Measurements from ENCODE around the gene GNPDA1. TPM values are rescaled to one million over a fixed set of nuclear protein-coding genes. Genes with fewer than 3 reads are reported as not detected.

GNPDA1 gene
- total and polyA plus RNA-seq, 9 of the 15 experiments (the other 6 are each of a cell fraction or from before 2014, with no cell fraction given), result 14.1 to 145 (median 52.2) TPM

DNA sequence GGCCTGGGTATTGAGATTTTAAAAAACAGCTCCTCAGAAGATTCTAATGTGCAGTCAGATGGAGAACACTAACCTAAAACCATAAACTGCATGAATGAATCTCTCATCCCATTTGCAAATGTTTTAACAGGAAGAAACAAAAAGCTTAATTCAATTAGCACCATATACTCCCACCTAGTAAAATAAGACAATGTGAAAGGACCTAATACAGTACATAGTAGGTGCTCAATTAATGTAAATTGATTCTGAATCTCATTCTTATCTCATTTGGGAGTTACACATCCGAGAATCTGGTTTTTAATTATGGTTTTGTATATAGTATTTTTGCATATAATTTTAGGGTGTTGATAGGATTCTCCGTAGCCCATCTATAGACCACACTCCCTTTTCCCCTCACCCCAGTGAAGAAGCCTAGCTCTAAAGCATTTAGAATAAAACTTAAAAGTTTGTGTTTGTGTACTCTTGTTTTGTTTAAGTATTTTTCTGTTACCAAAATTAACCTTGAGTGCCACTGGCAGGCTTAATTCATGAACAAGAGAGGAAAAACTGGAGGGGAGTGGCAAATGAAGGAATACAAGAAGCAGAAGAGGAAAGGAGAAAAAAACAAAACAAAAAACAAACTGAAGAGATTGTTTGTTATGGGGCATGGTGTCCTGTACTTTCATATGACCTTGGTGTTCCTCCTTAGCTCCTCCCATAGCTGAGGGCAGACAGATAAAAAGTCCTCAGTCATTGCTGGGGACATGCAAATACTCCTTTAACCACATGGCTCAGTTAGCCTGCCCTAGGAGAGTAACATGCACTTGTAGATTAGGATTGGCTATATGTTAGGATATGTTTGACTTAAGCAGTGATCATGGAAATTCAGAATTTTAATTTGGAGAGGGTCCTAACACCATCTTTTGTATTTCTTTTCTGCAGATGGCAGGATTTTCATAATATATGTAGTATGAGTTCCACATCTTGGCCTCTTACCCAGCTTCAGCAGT, 42.8 kb downstream of the GNPDA1 start (continued):
- TF ChIP-seq, protein P1, sequence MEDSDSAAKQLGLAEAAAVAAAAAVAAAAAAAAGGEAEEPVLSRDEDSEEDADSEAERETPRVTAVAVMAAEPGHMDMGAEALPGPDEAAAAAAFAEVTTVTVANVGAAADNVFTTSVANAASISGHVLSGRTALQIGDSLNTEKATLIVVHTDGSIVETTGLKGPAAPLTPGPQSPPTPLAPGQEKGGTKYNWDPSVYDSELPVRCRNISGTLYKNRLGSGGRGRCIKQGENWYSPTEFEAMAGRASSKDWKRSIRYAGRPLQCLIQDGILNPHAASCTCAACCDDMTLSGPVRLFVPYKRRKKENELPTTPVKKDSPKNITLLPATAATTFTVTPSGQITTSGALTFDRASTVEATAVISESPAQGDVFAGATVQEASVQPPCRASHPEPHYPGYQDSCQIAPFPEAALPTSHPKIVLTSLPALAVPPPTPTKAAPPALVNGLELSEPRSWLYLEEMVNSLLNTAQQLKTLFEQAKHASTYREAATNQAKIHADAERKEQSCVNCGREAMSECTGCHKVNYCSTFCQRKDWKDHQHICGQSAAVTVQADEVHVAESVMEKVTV (CRISPR knock-in tag; IDR thresholded peaks at IDR 0.05), result no peak
- TF ChIP-seq COPS2 (conservative IDR thresholded peaks at IDR 0.05) (no peak), MCM3 (IDR thresholded peaks at IDR 0.05) (no peak), MEIS2 (IDR thresholded peaks at IDR 0.05; ENCODE audit: partially characterized antibody) (peak; percentile 38), ILF3 (IDR thresholded peaks at IDR 0.05; ENCODE audit: borderline replicate concordance) (no peak), NR3C1 (CRISPR knock-in tag; IDR thresholded peaks at IDR 0.05) (no peak), SMARCB1 (IDR thresholded peaks at IDR 0.05; ENCODE audit: insufficient read length, low read depth) (no peak), SREBF1 (IDR thresholded peaks at IDR 0.05; ENCODE audit: borderline replicate concordance, low read depth, low read length) (no peak), PTRF (tag; IDR thresholded peaks at IDR 0.05) (no peak), ZNF347 (CRISPR knock-in tag; IDR thresholded peaks at IDR 0.05; ENCODE audit: low read depth) (no peak), PML (IDR thresholded peaks at IDR 0.05; ENCODE audit: low read length) (peak; percentile 44; the same call in 1 of the 2 replicates), ZKSCAN8 (CRISPR knock-in tag; IDR thresholded peaks at IDR 0.05) (no peak), SMAD2 (IDR thresholded peaks at IDR 0.05; ENCODE audit: low read depth, low read length) (no peak)
- TF ChIP-seq, protein P2, sequence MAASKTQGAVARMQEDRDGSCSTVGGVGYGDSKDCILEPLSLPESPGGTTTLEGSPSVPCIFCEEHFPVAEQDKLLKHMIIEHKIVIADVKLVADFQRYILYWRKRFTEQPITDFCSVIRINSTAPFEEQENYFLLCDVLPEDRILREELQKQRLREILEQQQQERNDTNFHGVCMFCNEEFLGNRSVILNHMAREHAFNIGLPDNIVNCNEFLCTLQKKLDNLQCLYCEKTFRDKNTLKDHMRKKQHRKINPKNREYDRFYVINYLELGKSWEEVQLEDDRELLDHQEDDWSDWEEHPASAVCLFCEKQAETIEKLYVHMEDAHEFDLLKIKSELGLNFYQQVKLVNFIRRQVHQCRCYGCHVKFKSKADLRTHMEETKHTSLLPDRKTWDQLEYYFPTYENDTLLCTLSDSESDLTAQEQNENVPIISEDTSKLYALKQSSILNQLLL (CRISPR knock-in tag; IDR thresholded peaks at IDR 0.05; ENCODE audit: borderline replicate concordance), result no peak
- TF ChIP-seq, protein P3, sequence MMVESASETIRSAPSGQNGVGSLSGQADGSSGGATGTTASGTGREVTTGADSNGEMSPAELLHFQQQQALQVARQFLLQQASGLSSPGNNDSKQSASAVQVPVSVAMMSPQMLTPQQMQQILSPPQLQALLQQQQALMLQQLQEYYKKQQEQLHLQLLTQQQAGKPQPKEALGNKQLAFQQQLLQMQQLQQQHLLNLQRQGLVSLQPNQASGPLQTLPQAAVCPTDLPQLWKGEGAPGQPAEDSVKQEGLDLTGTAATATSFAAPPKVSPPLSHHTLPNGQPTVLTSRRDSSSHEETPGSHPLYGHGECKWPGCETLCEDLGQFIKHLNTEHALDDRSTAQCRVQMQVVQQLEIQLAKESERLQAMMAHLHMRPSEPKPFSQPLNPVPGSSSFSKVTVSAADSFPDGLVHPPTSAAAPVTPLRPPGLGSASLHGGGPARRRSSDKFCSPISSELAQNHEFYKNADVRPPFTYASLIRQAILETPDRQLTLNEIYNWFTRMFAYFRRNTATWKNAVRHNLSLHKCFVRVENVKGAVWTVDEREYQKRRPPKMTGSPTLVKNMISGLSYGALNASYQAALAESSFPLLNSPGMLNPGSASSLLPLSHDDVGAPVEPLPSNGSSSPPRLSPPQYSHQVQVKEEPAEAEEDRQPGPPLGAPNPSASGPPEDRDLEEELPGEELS (CRISPR knock-in tag; IDR thresholded peaks at IDR 0.05; ENCODE audit: borderline replicate concordance), result no peak
- TF ChIP-seq, protein P4, sequence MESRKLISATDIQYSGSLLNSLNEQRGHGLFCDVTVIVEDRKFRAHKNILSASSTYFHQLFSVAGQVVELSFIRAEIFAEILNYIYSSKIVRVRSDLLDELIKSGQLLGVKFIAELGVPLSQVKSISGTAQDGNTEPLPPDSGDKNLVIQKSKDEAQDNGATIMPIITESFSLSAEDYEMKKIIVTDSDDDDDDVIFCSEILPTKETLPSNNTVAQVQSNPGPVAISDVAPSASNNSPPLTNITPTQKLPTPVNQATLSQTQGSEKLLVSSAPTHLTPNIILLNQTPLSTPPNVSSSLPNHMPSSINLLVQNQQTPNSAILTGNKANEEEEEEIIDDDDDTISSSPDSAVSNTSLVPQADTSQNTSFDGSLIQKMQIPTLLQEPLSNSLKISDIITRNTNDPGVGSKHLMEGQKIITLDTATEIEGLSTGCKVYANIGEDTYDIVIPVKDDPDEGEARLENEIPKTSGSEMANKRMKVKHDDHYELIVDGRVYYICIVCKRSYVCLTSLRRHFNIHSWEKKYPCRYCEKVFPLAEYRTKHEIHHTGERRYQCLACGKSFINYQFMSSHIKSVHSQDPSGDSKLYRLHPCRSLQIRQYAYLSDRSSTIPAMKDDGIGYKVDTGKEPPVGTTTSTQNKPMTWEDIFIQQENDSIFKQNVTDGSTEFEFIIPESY (CRISPR knock-in tag; IDR thresholded peaks at IDR 0.05), result no peak
- TF ChIP-seq, protein P5, sequence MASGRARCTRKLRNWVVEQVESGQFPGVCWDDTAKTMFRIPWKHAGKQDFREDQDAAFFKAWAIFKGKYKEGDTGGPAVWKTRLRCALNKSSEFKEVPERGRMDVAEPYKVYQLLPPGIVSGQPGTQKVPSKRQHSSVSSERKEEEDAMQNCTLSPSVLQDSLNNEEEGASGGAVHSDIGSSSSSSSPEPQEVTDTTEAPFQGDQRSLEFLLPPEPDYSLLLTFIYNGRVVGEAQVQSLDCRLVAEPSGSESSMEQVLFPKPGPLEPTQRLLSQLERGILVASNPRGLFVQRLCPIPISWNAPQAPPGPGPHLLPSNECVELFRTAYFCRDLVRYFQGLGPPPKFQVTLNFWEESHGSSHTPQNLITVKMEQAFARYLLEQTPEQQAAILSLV (tag; IDR thresholded peaks at IDR 0.05), result no peak
- TF ChIP-seq, protein P6, sequence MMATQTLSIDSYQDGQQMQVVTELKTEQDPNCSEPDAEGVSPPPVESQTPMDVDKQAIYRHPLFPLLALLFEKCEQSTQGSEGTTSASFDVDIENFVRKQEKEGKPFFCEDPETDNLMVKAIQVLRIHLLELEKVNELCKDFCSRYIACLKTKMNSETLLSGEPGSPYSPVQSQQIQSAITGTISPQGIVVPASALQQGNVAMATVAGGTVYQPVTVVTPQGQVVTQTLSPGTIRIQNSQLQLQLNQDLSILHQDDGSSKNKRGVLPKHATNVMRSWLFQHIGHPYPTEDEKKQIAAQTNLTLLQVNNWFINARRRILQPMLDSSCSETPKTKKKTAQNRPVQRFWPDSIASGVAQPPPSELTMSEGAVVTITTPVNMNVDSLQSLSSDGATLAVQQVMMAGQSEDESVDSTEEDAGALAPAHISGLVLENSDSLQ (IDR thresholded peaks at IDR 0.05), result peak; percentile 50; the same call in 1 of the 2 replicates
